H54 (cell line): ENCODE results near the gene TIPRL.

Experiments
- DNase-seq: peaks from one replicate; pipeline ENCODE4 v3.0.0; 2011; ENCODE audit warnings: low spot score, mixed read lengths; ENCODE audit not compliant: insufficient read length
- FAIRE-seq: peaks from 3 replicates; lab custom pipeline; 2011; peaks lifted over from hg19 to GRCh38; lab: Jason Lieb, UNC
- POLR2A ChIP-seq: IDR thresholded peaks from 2 replicates; pipeline ENCODE4 v1.6.1; 2011; ENCODE audit warnings: low read depth, mild to moderate bottlenecking, low read length

Gene TIPRL

DNA sequence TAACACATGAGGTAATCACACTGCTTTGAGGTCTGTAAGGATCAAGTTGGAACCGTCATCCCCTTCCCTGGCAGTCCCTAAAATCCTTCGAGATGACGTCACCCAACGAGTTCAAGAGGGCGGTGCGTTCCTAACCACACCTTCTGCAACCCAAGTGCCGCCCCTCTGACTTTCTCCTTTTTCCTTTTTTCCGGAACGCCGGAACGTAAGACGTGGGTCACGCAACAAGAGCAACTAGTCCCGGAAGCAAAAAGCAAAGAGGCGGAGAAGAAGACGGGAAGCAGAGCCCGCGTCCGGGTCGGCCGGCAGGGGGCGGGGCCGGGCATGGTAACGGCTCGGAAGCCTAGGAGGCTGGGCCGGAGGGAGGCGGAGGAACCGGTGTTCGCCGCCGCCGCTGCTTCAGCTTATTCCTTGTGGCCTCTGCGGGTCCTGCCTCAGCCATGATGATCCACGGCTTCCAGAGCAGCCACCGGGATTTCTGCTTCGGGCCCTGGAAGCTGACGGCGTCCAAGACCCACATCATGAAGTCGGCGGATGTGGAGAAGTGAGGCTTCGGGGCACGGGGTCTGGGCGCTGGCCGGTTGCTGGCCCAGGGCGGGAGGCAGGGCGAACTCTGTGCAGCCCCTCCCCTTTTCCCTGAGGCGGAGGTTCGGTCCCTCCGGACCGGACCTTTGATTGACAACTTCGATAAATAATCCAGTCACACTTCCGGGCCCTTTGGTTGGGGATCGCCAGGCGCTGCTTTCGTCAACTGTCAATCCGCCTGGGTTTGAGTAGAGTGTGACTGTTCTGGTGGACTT lies at the start of gene TIPRL:
TIPRL (plus strand) TSS at position 325 of the 800 bp plus-strand sequence; CDS start at position 441, 116 bp downstream.
- peak; percentile 76 for DNase-seq
- TF ChIP-seq POLR2A: peak; percentile 76
- peak; percentile 92 for FAIRE-seq

DNA sequence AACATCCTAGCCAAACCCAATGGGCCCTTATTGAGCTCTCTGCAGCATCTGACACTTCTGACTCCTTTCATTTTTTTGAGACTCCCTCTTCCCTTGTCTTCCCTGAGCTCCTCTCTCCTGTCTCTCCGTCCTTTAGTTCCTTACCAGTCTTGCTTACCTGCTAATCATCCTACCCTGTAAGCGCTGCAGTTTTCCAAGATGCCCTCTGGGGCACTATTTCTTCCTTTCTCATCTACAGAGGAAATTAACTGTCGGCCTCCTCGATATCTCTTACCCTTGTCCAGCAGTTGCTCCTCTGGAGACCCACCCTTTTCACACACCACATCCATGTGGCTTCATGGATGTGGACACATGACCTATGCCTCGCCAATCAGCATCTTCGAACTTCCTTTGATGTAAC lies 48.8 kb upstream of the TIPRL start:
- FAIRE-seq (no peak), DNase-seq (no peak)
- no peak for TF ChIP-seq POLR2A

DNA sequence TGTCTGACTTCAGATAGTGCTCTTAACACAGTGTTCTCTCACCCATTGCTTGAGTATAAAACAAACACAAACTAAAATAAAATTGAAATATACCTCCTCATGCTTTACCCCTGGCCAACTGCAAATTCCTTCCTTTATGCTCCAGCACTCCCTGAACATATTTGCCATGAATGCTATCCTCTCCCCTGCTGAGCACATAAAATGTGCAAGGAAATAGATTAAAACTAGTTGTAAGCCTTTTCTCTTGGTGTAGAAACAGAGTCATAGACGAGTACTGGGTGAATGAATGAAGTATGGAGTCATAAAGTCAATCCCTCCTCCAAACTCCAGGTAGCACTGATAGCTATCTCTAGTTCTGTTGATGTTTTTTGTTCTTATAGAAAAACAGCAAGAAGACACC lies 44.6 kb upstream of the TIPRL start:
- no peak for TF ChIP-seq POLR2A
- FAIRE-seq: no peak
- no peak for DNase-seq

DNA sequence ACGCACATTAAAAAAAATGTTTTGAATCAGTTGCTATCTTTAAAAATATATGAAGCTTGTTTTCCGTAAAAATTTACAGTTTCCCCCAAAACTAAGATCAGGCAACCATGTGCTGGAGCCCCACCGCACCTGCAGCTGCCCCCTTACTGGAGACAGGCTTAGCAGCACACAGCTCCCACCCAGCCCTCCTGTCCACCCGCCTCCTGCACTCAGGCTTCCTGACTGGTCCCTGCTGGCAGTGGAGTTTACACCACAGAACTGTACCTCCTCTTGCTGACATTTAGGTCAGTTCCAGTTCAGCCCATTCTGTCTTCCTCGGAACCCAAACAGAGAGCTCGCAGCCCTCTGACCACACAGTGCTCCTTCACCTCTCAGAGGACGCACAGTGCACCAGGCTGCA lies 44.1 kb upstream of the TIPRL start:
- DNase-seq (no peak), FAIRE-seq (no peak)
- no peak for TF ChIP-seq POLR2A

DNA sequence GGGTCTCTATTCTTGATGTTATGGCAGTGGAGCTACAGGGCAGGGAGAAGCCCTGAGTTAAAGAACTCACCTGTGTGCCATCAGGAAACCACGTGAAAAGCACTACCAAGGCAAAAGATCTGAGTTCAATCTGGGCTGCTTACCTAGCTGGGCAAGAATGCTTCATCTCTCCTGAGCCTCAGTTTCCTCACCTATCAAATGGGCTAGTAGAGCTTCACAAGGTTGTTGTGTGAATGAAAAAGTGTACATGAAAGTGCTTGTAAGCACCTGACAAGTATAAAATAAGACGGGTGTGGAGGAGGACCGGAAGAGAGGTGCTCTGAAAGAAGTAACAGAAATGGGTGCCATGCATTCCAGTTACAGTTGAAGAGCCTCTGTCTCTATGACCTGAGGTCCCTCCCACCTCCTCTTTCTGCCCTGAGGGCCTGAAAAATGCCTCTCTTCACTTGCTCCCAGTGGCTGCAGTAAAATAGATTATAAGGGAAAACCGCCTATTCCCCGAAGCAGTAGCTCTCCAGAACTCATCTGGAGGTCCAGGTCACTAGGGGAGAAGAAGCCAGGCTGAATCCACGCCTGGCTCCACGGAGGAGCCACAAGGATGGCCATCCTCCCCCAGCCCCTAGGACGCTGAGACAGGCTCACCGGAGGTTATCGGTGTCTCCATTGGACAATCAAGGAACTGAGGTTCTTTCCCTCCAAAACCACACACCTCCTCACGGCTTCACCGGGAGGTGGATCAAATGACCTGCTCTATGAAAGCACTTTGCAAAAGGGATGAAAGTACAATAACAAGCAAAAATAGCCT lies 43.4 kb upstream of the TIPRL start:
- TF ChIP-seq POLR2A: no peak
- FAIRE-seq (no peak), DNase-seq (no peak)

DNA sequence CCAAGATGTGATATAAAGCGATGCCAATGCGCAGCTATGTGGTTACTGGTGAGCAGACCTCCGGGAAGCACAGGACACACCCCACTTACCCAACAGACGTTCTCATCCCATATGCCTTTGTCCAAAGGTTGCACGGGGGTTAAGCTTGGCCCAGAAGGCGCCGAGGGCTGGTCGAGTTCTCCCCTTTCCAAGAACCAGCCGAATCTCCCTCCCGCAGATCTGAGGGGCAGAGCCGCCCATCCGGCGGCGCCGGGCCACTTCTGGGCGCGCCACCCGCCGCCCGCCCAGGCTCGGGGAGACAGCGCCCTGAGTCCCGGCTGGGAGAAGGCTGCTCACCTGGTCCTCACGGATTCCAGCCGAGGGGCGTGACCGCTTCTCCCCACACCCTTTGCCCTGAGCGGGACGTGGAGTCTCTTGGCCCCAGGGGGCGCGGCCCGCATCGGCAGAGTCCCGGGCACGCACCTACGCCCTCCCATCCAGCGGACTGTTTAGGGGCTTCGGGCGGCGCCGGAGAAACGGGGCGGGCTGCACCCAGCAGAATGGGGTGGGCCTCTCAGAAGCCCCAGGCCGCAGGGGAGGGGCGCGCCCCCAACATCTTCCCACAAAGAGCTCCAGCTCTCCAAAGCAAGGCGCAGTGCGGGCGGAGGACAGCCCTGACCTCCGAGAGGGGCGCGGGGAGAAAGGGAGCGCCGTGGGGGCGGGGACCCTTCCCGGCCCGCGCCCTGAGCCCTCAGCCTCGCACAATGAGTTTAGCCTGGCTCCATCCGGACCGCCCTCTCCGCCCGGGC lies 42.6 kb upstream of the TIPRL start:
- peak; percentile 35 for DNase-seq
- no peak for FAIRE-seq
- no peak for TF ChIP-seq POLR2A

DNA sequence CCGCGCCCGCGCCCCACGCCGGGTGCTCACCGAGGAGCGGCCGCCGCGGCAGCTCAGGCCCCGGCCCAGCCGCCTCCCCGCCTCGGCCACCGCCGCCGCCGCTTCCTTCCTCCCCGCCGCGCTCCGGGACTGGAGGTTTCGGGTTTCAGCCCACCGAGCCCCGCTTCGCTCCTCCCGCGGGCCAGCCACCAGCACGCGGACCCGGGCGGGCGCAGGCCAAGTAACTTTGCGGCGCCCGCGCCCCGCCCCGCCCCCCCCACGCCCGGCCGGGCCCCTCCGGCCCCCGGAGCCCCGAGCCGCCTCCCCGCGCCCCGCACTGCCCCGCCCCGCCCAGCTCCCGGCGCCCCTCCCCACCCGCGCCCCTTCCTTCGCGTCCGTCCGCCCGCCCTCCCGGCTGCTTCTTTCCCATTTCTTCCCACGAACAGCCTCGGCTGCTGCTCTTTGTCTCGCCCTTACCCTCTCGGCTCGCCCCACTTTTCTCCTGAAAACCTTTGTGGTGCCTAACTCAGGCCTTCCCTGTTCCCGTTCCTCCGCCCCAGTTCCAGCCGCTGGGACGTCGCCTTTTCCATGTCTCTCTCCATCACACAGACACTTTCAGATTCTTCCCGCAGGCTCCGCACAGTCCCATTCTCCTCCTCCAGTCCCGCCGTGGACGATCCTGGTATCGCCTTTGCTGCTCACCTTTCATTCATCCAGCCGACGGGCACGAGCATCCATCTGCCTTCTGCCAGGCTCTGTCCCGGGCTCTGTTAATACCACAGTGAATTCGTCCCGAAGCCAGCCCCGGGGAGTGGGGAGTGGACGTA lies 41.9 kb upstream of the TIPRL start, which contains the start of gene GPR161:
GPR161 (minus strand) TSS at position 222 of the 806 bp plus-strand sequence. CDS start 32,080 bp downstream, outside the sequence.
- no peak for FAIRE-seq
- DNase-seq: peak; percentile 40
- no peak for TF ChIP-seq POLR2A

DNA sequence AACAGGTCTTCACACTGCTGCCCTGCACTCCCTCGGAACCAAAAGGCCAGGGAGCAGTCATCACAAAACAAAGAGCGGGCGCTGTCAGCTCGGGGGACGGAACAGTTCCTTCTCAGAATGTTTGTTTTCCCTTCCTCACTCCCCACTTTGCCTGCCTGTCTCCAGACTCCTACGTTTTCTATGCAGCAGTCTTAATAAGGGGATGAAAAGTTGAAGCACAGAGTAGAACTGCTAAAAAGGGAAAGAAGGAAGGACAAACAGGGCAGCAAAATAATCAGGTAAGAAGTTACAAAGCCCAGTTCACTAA lies 41.3 kb upstream of the TIPRL start:
- TF ChIP-seq POLR2A: no peak
- DNase-seq (no peak), FAIRE-seq (no peak)

DNA sequence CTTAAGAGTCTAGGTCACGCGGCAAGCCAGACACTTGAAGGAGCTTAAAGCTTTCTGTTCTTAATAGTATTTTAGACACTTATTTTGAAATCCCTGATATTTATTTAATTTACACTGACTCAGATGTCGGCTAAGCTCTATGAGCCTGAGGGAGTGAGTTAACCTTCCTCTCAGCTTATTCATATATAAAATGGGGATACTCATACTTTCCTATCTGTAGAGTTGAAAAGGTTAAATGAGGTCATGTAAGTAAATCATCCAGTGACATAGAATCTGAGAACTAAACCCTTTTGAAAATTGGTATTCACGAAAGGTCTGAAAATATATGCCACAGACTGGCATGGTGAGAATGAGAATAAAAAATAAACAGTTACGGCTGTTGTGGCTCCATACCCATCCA lies 40.6 kb upstream of the TIPRL start:
- DNase-seq (no peak), FAIRE-seq (no peak)
- TF ChIP-seq POLR2A: no peak

DNA sequence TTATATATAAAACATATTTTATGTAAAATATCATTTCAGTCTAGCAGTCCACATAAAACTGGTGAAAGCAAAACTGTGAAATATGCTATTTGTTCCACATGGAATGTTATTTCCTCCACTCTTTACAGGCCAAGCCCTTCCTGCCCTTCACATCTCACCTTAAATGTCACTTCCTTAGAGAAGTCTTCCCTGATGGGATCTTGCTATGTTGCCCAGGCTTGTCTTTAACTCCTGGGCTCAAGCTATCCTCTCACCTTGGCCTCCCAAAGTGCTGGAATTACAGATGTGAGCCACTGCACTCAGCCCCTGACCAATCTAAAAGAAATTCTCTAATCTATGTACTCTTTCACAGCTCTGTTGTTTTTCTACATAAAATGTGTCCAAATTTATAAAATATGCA lies 39.7 kb upstream of the TIPRL start:
- FAIRE-seq: no peak

DNA sequence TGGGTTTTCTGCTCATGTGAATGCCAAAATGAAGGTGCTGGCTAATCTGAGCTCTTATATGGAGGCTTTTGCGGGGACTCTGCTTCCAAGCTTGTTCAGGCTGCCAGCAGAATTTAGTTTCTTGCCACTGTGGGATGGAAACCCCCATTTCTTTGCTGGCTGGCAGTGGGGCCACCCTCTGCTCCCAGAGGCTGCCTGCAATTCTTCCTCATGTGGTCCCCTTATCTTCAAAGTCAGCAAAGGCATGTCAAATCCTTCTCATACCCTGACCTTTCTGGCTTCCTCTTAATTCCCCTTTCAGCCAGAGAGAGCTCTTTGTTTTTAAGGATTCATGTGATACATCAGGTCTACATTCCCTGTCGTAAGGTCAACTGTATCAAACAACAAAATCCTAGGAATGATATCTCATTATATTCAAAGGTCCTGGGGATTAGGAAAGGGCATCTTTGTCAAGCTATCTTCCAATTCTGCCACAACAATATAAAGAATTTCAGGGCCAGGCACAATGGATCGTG lies 36.8 kb upstream of the TIPRL start:
- no peak for FAIRE-seq
- DNase-seq: no peak
- no peak for TF ChIP-seq POLR2A

More for the DNA sequence above, 39.7 kb upstream of the TIPRL start:
- DNase-seq: no peak
- TF ChIP-seq POLR2A: no peak

DNA sequence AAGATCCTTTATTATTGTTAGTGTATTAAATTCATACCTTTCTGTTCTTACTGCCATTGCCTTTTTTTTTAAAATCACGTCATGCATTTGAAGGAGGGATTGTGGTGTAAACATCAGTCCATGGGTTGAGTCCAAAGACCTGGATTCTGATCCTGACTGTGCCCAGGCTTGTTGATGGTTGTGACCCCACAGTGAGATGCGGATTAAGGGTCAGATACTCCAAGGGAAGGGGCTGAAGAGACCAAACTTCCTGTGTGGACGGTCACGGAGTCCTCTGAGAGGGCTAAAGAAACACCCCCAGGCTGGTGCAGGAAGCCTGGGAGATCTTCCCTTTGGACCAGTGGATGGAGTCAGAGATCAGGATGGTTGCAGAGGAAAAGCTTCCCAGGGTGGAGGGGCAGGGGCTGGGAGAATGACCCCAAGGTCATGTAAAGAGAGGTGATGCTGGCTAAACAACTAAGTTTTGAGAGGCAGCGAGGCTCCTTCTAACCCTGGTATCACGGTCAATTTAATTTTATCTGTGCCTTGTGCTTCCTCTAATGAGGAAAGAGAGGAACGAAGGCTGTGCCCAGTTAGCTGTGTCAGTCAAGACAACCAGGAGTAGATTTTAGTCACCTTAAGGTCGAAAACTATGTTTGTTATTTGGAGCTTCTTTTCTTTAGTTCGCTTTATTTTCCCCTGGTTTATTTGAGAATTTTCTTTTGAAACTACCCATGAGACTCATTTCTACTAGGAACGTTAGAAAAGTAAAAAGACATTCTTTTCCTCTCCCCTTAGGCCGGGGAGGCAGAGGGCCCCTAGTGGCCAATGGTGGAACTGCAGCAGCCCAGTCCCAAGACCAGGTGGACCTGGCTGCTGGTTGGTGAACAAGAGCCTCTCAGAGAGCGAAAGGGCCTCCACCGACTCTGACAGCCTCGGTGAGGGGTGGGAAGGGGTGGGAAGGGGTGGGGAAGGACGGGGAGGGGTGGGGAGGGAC lies 33.3 kb upstream of the TIPRL start:
- FAIRE-seq: peak; percentile 85
- TF ChIP-seq POLR2A: no peak
- DNase-seq: peak; percentile 87
